ENCODE measurements around the gene CALB2.

- no peak for TF ChIP-seq EZH2 (IDR thresholded peaks at IDR 0.05; ENCODE audit: low read length)
- TF ChIP-seq, protein P1, sequence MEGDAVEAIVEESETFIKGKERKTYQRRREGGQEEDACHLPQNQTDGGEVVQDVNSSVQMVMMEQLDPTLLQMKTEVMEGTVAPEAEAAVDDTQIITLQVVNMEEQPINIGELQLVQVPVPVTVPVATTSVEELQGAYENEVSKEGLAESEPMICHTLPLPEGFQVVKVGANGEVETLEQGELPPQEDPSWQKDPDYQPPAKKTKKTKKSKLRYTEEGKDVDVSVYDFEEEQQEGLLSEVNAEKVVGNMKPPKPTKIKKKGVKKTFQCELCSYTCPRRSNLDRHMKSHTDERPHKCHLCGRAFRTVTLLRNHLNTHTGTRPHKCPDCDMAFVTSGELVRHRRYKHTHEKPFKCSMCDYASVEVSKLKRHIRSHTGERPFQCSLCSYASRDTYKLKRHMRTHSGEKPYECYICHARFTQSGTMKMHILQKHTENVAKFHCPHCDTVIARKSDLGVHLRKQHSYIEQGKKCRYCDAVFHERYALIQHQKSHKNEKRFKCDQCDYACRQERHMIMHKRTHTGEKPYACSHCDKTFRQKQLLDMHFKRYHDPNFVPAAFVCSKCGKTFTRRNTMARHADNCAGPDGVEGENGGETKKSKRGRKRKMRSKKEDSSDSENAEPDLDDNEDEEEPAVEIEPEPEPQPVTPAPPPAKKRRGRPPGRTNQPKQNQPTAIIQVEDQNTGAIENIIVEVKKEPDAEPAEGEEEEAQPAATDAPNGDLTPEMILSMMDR (optimal IDR thresholded peaks at IDR 0.05 in 1 of 3, IDR thresholded peaks at IDR 0.05 in 1 of 3, conservative IDR thresholded peaks at IDR 0.05 in 1 of 3; ENCODE audit: extremely low read depth in 1 of 3, insufficient read depth in 2 of 3, low read length in 3 of 3): no peak
Observed at GRCh38 chr16:71387045-71387871, 28.7 kb downstream of the CALB2 start.
